K562 treated with DMSO at 1 percent for 24 hours (cell line): ENCODE measurements around the gene ANXA9. TPM values are rescaled to one million over a fixed set of nuclear protein-coding genes. Genes with fewer than 3 reads are reported as not detected.

Experiments
- total RNA-seq: library from RNA; unstranded; fragments of 300-600 nt; gene quantifications from 2 replicates; pipeline ENCODE4 v1.2.3, GENCODE V29; 2022; ENCODE audit warnings: low read depth; ENCODE audit not compliant: insufficient read depth

ANXA9 gene, protein sequence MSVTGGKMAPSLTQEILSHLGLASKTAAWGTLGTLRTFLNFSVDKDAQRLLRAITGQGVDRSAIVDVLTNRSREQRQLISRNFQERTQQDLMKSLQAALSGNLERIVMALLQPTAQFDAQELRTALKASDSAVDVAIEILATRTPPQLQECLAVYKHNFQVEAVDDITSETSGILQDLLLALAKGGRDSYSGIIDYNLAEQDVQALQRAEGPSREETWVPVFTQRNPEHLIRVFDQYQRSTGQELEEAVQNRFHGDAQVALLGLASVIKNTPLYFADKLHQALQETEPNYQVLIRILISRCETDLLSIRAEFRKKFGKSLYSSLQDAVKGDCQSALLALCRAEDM
- total RNA-seq, result 2.5 and 5.2 TPM in 2 replicates

DNA sequence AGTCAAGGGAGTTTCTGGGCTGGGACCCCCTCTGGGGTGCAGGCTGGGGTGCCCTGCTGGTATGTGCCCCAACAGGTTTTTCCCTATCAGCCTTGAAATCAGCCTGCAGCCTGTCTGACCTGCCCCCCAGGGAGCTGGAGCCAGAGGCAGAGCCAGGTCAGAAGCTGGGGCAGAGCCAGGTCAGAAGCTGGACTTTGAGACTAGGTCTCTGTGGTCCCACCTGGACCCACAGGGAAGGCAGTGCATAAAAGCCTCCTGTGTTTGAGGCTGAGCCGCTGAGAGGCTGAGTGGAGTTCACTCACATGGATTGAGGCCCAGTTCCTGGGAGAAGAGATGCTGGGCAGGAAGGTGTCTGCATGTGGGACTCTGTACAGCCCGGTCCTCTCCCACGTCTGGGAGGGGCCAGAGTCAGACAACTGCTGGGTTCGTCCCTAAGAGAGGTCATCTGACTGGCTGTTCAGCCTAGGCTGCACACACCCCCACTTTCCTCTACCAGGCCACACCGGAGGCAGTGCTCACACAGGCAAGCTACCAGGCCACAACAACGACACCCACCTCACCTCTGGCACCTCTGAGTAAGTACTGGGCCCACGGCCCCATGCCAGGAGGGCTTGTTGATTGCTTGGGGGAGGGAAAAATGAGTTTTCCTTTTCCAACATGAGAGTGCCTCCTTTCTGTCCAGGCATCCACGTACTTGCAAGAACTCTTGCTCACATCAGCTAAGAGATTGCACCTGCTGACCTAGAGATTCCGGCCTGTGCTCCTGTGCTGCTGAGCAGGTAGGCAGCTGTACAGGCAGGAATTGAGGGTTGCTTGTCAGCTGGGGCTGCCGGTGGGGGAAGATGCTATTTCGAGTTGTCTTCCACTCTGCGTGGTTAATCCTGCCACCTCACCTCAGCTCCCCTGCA, at the start of gene ANXA9:
ANXA9 (plus strand) TSS at position 488 of the 908 bp plus-strand sequence. CDS start 814 bp downstream, outside the sequence.

DNA sequence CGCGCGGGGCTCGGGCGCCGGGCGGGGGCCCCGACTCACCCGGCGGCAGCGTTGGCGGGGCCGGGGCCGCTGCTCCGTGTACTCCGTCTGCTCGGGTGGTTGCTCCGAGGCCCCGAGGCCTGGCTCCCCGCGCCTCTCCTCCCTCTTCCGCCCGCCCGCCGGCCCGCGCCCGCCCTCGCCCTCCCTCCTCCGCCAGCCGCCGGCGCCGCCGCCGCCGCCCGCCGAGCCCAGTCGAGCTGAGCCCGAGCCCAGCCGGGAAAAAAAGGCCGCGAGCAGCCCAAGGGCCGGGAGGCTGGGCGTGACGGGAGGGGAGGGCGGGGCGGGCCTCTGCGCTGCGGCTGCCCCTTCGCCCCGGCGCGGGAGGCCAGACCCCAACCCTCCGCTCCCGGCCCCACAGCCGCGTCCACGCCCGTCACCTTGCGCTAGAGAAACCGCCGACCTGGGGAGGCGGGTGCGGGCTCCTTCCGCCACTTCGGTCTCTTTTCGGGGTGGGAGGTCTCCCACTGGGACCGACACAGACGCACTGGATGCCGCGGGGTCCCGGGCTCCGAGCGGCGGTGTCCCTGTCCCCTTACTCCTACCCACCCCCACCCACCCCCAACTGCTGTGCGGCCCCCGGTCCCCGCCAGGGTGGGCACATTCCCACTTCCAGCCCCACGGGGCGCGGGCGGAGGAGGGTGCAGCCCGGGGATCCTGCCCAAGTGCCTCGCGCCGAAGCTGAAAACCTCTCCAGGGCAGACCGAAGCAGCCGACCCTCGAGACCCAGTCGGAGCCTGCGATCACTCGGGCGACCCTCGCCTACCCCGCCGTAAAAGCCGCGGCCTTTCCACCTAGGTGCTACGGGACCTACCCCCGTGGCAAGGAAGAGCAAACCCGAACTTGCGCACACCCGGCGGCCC, 7.3 kb upstream of the ANXA9 start, which contains the start of gene CERS2:
CERS2 (minus strand) TSS at position 256 of the 899 bp plus-strand sequence. CDS start 5,745 bp downstream, outside the sequence.

DNA sequence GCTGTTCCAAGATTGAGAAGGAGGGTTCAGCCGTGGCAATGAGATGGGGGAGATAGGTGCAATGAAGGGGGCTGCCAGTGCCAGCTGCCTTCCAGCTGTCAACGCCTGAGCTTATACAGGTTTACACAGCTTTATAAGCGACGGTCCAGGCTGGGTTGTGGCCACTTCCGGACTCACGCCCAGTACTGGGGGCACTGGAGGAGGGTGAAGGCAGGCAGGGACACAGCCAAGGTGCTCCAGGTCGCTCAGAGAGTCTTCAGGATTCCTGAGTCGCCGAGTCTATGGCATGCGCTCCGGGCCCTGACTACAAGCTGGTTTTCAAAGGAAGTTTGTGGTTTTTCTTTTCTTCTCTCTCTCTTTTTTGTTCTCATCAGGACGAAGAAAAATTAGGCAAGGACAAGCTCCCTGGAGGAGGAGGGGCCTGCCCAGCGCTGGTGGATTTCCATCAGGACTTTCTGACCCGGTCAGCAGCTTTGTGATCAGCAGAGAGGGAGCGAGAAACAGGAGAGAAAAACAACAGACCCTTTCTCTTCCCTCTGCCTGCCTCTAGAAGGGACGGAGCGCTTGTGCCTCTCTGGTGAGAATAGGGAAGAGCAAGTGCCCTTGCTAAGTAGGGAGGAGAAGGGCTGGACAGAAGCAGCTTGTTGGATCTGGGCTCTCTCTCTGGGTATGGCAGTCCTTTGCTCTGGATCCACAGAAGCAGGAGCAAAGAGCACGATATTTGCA, 24.4 kb downstream of the ANXA9 start, which contains the start of gene MINDY1:
MINDY1 (minus strand) TSS at position 576 of the 726 bp plus-strand sequence. CDS start 4,285 bp downstream, outside the sequence.

DNA sequence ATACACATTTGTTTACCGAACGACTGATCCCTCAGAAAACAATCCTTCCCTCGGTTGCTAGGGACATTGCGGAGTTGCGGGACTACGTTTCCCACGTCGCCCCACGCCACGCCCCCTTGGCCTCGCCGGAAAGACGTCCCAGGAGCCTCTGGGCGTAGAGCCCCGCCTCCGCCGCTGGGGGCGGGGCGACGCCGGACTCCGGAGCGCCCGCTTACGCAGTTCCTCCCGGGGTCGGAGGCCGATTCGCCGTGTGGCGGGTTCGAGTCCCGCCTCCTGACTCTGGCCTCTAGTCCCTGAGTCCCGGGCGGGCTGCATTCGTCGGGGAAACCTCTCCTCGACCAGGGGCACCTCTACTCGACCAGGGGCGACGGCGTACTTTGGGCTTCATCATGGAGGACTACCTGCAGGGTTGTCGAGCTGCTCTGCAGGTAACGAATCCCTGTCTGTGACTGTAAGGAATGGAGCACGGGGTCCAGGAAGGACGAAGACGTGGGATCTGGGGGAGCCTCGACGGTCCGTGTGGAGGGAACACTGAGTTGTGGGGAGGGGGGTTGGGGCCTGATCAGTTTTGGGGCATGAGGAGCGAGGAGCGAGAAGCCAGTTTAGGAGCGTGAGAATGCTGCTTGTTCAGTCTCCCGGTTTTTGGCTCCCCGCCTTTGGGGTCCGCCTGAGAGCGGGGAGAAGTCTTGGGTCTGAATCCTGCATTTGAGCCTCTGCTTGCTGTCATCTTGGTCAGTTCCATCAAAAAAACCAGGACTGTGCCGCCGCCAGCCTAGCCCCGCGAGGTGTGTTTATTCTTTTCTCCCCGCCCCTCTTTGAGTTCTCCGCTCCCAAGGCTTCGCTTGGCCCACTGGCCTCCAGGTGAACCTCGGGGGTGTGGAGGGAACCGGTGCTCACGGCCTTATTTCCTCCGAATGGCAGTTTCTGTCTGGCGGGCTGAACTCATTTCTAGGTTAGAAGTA, 26.4 kb downstream of the ANXA9 start, which contains the start of gene PRUNE1:
PRUNE1 (plus strand) TSS at position 206 of the 962 bp plus-strand sequence; CDS start at position 390, 184 bp downstream.

DNA sequence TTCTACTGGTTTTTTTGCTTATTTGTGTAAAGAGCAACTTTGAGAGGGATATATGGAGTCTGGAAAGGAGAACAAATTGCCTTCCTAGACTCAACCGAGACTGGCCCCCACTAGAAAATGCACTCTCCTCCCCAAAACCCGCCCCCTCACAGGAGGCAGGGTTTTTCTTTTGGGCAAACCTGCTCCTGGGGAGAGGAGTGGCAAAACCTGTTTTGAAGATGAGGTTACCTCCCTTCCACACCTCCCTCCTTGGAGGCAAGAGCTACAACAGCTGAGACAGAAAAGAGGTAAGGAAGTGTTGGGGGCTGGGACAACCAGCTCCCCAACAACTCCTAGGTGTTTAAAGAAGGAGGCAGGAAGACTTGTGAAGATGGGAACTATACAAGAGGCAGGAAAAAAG, 54.3 kb downstream of the ANXA9 start, which contains the start of gene BNIPL:
BNIPL (plus strand) TSS at position 231 of the 400 bp plus-strand sequence; CDS start at position 371, 140 bp downstream.

Other genes with a start within 250 kb of the ANXA9 start
- 22.6 and 28.0 TPM in 2 replicates for gene CTSS, start 216.5 kb upstream of the ANXA9 start, total RNA-seq
- gene CTSK, start 174.0 kb upstream of the ANXA9 start, total RNA-seq, result 4.4 and 4.6 TPM in 2 replicates
- 26.6 and 30.1 TPM in 2 replicates for gene ARNT, start 105.7 kb upstream of the ANXA9 start, total RNA-seq
- gene CTXND2, start 95.2 kb upstream of the ANXA9 start, total RNA-seq, result not detected in 2 replicates
- 21.8 and 27.0 TPM in 2 replicates for gene SETDB1, start 55.9 kb upstream of the ANXA9 start, total RNA-seq
- gene CERS2, start 7.5 kb upstream of the ANXA9 start, total RNA-seq, result 183 and 184 TPM in 2 replicates
- gene MINDY1, start 24.6 kb downstream of the ANXA9 start, total RNA-seq, result 18.5 and 23.2 TPM in 2 replicates
- 23.5 and 26.5 TPM in 2 replicates for gene PRUNE1, start 26.2 kb downstream of the ANXA9 start, total RNA-seq
- 1.7 and 2.0 TPM in 2 replicates for gene BNIPL, start 54.3 kb downstream of the ANXA9 start, total RNA-seq
- gene C1orf56, start 65.5 kb downstream of the ANXA9 start, total RNA-seq, result 5.3 and 7.5 TPM in 2 replicates
- gene CDC42SE1, start 77.3 kb downstream of the ANXA9 start, total RNA-seq, result 58.3 and 67.9 TPM in 2 replicates
- gene MLLT11, start 78.1 kb downstream of the ANXA9 start, total RNA-seq, result 9.1 and 9.4 TPM in 2 replicates
- 3.6 and 3.7 TPM in 2 replicates for gene GABPB2, start 88.5 kb downstream of the ANXA9 start, total RNA-seq
- gene SEMA6C, start 164.3 kb downstream of the ANXA9 start, total RNA-seq, result 8.6 and 9.7 TPM in 2 replicates
- 0.79 and 2.2 TPM in 2 replicates for gene TNFAIP8L2, start 174.4 kb downstream of the ANXA9 start, total RNA-seq
- 5.2 and 5.8 TPM in 2 replicates for gene LYSMD1, start 183.6 kb downstream of the ANXA9 start, total RNA-seq
- gene SCNM1, start 183.9 kb downstream of the ANXA9 start, total RNA-seq, result 41.3 and 42.0 TPM in 2 replicates
- 0.38 TPM in 1 of 2 replicates, not detected in the other for gene TMOD4, start 193.7 kb downstream of the ANXA9 start, total RNA-seq
- 74.3 and 81.7 TPM in 2 replicates for gene VPS72, start 207.9 kb downstream of the ANXA9 start, total RNA-seq
- 17.7 and 19.0 TPM in 2 replicates for gene PIP5K1A, start 216.3 kb downstream of the ANXA9 start, total RNA-seq